ENCODE measurements around the gene CD68.

- TF ChIP-seq GATA2 (IDR thresholded peaks at IDR 0.05; ENCODE audit: low read depth, low read length) (no peak), GATA3 (IDR thresholded peaks at IDR 0.05; ENCODE audit: low read depth, low read length) (no peak)
These were observed 9.9 kb downstream of the CD68 start for GRCh38 chr17:7589204-7589868.
